Limb (tissue), 2 donors: ENCODE data around the gene FRYL.

Source experiments
- DNase-seq, 2 donors: peaks; one replicate each; pipeline ENCODE4 v3.0.0-alpha.2; 2016; ENCODE audit errors: extremely low spot score in 2 of 2

FRYL gene

DNA sequence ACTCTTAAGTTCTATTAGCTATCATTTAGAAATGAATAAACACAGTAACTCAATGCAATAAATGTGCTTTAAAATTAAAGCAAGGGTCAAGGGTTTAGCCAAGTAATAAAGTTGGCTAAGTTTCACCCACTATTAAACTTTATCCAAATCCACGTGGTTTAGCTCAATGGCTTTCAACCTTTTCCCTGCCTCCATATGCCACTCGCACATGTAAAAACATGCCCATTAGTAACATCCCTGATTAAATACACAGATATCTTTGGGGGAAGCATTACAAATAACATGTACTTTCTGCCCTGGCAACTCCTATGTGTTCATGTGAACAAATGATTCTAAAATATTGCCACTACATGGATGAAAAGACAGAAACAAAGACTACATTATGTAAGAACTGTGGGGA lies 159.2 kb downstream of the FRYL start:
- no peak for DNase-seq

DNA sequence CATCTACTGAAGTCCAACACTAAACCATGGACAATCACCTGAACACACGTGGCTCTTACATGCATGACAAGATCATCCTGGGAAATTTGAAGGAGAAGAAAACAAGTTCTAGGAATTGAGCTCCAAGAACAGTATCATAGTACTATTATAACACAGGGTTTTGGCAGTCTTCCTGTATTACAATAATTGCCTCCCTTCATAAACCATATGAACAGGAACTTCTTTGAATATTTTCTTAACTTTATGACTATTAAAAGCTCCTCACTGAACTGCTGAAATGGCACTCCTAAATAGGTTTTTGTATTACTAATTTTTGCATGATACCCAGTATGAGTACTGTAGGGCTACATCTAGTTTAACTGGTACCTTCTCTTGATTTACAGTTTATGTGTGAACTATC lies 160.0 kb downstream of the FRYL start:
- DNase-seq, result no peak

DNA sequence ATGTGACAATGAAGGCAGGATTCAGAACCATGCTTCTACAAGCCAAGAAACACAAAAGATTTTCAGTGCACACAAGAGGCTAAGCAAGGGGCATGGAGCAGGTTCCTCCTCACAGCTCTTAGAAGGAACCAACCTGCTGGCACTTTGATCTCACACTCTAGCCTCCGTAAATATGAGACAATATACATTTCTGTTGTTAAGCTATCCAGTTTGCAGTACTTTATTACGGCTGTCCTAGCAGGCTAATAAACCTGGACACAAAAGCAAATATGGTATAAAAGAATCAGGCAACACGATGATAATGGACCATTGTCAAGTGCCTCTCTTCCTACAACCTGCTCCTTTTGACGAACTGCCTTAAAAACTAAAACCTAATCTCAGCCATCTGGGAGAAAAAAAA lies 175.6 kb downstream of the FRYL start:
- no peak for DNase-seq

DNA sequence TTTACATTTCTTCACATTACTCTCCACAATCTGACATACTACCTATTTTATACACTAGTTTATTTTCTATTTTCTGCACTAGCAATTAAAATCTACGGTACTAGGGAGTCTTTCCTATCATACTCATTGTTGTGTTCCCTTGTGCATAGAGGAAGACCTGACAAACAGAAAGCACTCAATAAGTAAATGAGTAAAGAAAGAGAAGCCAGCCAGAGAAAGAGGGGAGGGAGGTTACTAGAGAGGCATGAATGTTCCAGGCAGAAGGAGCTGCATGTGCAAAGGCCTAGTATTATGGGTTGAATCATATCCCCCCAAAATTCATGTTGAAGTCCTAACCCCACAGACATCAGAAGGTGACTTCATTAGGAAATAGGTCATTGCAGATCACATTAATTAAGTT lies 176.0 kb downstream of the FRYL start:
- no peak for DNase-seq

GRCh38 chr4:48603366-48604003 lies 176.6 kb downstream of the FRYL start:
- DNase-seq, result no peak

GRCh38 chr4:48602763-48603162 lies 177.3 kb downstream of the FRYL start:
- DNase-seq, result no peak

DNA sequence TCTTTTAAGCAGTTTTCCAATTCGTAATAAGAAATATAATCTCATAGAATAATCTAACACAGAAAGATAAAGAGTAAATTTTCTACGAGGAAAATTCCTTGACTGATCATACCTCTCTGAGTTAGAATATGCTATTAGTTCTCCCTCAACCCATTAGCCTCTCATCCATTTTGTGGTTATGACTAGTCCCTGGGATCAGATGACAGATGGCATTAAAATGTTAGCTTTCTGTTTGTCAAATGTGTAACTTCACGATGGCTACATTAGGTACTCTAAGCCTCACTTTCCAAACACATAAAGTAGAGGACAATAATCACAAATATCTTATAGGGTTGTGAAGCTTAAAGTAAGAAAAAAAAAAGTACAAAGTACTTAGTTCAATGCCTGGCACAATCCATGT lies 177.9 kb downstream of the FRYL start:
- no peak for DNase-seq

DNA sequence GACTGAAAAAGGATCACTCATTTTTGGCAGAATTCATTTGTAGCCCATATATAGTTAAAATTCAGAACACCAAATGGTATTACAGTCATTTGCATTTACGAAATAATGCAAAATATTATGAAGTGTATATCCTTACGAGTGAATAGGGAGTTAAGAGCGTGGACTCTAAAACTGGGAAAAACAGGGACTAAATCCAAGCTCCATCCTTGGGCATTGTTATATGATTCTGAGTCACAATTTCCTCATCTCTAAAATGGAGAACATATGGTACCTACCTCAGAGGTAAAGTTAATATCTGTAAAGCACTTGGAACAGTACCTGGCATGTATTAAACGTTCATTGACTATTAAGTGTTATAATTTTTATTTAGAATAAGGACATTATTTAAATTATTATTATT lies 183.7 kb downstream of the FRYL start:
- no peak for DNase-seq

DNA sequence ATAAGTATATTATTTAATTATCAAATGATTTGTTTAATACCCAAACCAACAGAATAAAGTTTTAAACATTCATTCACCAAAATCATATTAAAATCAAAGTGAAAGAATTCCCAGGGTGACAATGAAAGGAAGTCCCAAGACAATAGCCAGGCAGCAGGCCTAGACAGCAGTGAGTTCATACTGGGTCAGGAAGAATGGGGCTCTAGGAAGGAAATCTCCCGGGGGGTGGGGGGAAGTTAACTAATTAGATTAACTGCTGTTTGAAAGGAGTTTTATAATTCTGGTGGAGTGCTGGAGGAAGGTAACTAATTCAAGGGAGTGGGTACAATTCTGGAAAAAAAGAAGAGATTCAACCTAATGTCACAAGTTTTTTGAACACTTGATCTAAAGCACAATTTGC lies 185.9 kb downstream of the FRYL start:
- DNase-seq, result no peak

GRCh38 chr4:48591372-48591771 lies 188.7 kb downstream of the FRYL start:
- no peak for DNase-seq

- no peak for DNase-seq
Measured at GRCh38 chr4:48590884-48591283, 189.2 kb downstream of the FRYL start.

- no peak for DNase-seq
Measured at GRCh38 chr4:48589098-48589445, 191.0 kb downstream of the FRYL start.

DNA sequence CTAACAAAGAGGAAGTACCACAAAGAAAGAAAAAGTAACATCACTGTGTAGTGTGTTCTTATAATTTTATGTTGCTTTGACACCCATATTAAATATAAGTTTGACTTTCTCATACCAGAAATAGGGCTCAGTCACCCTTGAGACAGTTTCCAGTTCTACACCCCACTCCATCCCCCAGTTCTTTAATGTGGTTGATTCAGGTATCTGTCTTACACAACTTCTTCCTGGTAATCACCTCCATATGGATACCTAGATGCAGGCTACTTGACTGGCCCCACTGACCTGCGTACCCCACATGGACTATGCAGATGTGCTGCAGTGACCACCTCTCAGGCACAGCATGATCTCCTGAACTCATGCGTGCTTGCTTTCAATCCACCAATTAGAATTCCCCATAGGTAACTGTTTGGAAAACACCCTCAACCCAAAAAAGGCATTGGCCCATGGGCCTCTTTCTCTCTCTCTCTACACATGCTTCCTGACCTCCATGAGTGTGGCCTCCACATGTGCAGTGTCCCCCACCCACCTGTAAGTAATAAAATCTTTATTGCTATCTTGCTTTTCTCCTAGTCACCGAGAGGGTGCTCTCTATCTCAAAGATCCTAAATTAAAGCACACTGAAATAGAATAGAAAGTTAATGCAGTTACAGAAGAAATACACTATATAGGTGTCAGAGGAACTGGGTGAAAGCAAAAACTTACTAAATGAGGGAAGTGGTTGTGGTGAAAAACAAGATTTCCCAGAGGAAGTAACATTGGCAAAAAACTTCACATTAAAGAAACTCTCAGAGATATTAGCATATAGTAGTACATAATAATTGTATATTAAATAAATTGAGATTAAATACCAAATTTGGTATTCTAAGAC lies 191.6 kb downstream of the FRYL start:
- no peak for DNase-seq

DNA sequence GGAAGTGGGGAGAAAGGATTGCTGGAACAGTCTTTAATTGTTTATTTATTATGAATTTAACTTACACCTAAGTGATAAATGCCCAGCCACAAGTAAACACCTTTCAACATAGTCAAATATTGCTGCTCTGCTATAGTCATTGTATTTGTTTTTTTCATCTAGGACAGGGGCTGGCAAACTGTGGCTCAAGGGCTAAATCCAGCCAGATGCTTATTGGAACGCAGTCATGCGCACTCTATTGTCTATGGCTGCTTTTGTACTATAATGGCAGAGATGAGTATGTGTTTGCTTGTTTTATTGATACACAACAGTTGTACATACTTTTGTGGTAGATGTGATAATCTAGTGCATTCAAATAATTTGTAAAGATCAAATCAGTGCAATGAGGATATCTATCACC lies 194.7 kb downstream of the FRYL start:
- DNase-seq, result no peak

GRCh38 chr4:48578132-48578968 lies 201.7 kb downstream of the FRYL start:
- peak; percentile 55 to 69 for DNase-seq

- DNase-seq, result no peak
Measured at GRCh38 chr4:48575964-48576363, 204.1 kb downstream of the FRYL start.

GRCh38 chr4:48571471-48571870 lies 208.6 kb downstream of the FRYL start:
- DNase-seq, result no peak

DNA sequence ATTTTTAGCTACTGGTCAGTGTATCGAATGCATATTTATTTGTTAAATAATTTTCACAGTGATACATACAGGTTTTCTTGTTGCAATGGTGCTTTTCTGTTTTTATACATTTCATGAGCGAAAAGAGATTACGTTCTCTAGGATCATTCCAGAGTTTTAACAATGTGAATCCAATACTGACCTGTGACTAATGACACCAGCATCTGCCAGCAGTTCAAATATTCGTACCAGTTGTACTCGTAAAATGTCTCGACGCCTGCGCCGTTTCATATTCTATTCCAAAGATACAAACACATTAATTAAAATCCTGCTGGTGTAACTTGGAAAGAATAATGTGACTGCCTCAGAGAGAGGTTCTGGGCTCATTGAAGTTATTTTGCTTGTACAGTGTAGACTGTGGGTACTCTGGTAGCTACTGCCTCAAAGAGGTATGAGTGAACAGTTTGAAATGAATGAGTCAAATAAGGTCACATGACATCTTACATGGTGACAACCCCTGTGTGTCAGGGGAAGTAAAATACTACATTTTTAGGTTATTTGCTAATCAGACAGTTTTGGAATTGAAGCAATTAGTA lies 209.3 kb downstream of the FRYL start:
- no peak for DNase-seq

DNA sequence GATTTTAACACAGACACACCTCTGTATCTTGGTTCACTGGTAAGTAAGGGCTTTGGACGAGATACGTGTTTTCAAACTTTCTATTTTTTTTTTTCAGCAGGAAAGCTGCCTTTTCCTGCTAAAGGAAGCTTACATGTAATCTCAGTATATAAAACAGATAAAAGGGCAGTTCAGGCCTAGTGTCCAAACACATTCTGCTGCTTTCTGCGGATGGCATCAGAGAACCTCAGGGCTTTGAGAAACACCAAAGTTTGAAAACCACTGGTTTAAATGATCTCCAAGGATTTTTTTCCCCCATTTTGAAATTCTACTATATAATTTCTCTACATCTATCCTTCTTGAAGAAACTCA lies 214.1 kb downstream of the FRYL start:
- DNase-seq, result no peak

DNA sequence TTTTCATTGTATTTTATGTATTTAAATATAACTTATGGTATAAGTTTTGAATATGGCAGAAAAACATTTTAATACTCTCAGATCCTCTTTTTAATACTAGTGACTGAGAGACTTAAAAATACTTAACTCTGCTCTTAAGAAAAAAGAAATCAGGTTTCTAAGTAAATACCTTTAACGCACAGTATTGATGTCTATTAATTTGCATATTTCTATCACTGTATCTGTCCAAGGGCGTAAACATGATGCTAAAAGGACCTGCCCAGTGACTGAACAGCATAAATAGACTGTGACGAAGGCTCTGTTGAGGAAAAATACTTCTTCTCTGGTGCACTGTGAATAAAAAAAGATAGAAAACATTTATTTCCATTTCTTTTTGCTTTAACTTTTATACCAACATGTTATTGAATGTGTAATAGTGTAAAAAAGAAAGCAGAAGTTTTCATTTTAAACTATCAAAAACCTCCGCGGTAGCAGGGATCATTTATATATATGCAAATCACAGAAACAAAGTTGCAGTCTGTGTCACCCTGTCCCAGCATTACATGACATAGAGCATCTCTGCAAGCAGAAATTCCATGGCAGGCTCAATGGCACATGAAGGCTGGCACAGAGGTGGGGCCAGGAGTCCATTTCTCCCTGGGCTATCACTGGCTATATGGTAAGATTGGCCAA lies 214.6 kb downstream of the FRYL start:
- no peak for DNase-seq

DNA sequence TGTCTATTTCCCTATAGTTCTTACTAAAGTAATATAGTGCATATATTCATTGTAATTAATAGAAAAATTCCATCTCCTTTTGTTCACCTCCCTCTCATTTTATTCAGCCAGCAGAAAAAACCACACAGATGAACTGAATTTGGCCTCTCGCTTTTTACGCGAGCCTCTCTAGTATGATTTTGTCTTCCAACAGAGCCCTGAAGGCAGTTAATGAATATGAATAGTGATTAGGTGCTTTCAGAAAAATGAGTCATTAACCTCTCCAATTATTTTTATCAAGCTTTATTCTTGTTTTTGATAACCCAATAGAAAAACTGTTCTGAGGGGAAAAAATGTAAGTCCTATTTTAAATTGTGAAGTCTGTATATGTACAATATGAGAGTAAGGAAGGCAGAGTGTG lies 215.9 kb downstream of the FRYL start:
- DNase-seq, result no peak

DNA sequence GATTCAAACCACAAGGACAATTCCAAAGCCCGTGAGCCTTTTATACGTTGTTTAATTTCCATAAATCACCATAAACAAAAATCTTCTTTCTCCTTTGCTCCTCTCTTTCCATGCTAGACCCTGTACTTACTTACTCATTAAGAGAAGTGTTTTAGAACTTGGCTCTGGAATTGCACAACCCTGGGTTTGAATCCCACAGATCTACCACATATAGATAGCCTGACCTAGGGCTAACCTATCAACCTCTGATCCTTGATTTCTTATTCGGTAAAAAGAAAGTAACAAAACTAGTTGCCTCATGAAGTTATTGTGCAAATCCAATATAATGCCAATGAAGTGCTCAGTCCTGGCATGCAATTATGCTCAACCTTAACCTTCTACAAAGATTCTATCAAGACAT lies 221.3 kb downstream of the FRYL start:
- DNase-seq, result no peak
